ENCODE data around the gene MAP4.
"Not testable (repeated sequence)": the region's sequence is repeated elsewhere in the genome, so short reads cannot be mapped to it uniquely, and the experiment has no call there.

Gene MAP4

DNA sequence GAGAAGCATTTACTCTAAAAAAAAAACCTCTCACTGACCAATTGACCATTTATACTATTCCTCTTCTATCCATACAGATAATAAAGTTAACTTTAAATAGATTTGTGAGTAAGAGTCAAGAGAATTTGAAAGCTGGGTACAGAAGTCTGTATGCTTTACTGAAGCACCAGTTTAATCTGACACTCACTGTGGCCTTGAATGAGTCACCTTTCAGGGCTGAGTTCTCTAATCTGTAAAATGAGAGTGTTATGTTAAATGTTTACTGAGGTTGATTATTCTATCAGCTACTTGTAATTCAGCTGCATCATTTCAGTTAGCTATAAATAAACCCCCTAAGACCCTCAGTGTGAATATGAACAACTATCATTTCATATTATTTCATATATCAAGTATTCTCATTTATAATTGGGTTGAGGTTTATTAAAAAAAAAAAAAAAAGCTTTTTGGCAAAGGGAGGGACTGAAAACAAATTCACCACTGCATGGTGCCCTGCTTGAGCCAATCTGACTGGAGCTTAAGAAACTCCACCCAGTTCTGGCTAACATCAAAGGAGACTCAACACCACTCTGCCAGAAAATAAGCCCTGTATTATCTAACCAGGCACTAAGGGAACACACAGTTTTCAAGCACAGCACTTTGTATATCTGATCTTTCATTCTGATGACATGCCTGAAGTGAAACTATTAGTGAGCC lies 2.8 kb downstream of the MAP4 start:
- DNase-seq (ENCODE audit: low spot score), result peak; percentile 50

DNA sequence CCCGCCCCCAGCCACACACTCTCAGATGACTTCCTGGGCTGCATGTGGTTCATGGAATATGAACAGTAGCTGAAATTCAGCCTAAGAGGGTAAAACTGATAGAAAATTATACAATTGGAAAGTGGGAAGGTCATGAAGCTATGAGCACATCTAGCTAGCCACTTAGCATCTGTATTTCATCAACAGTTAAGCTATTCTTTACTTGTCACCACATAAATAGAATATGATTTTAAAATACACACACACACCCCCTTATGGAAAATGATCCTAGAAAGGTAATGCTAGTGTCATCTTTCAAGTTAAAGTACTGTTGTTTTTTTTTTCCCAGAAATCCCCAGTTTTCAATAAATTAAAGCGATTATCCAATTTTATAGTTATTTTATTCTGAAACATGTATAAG lies 3.6 kb downstream of the MAP4 start:
- no peak for DNase-seq (ENCODE audit: low spot score)

DNA sequence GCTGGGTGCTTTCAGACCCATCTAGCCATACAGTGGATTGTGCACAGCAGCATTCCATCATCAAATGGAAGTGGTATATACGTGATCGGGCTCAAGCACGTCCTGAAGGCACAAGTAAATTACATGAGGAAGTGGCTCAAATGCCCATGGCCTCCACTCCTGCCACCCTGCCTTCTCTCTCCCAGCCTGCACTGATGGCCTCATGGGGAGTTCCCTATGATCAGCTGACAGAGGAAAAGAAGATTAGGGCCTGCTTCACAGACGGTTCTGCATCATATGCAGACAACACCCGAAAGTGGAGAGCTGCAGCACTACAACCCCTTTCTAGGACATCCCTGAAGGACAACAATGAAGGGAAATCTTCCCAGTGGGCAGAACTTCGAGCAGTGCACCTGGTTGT lies 8.2 kb downstream of the MAP4 start:
- DNase-seq (ENCODE audit: low spot score), result not testable (repeated sequence)

DNA sequence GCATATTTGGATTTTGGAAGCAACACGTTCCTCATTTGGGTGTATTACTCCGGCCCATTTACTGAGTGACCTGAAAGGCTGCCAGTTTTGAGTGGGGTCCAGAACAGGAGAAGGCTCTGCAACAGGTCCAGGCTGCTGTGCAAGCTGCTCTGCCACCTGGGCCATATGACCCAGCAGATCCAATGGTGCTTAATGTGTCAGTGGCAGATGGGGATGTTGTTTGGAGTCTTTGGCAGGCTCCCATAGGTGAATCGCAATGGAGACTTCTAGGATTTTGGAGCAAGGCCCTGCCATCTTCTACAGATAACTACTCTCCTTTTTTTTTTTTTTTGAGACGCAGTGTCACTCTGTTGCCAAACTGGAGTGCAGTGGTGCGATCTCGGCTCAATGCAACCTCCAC lies 8.9 kb downstream of the MAP4 start:
- DNase-seq (ENCODE audit: low spot score), result not testable (repeated sequence)

DNA sequence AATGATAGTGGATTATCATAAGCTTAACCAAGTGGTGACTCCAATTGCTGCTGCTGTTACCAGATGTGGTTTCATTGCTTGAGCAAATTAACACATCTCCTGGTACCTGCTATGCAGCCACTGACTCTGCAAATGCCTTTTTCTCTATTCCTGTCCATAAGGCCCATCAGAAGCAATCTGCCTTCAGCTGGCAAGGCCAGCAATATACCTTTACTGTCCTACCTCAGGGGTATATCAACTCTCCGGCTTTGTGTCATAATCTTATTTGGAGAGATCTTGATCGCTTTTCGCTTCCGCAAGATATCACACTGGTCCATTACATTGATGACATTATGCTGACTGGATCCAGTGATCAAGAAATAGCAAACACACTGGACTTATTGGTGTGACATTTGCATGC lies 9.4 kb downstream of the MAP4 start:
- DNase-seq (ENCODE audit: low spot score), result not testable (repeated sequence)

DNA sequence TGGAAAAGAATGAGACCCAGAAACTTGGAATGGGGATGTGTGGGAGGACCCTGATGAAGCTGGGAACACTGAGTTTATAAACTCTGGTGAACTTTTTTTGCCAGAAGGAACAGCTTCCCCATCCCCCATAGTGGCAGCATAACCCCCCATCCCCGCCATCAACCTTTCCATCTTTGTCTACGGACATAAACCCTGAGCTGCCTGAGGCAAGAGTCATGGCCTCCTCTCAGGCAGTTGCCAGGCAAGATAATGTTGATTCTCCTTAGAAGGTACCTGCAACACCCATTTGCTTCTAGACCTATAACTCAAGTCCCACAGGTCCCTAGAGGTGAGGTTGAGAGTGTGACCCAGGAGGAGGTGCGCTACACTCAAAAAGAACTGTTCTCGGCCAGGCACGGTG lies 11.5 kb downstream of the MAP4 start:
- DNase-seq (ENCODE audit: low spot score), result no peak

DNA sequence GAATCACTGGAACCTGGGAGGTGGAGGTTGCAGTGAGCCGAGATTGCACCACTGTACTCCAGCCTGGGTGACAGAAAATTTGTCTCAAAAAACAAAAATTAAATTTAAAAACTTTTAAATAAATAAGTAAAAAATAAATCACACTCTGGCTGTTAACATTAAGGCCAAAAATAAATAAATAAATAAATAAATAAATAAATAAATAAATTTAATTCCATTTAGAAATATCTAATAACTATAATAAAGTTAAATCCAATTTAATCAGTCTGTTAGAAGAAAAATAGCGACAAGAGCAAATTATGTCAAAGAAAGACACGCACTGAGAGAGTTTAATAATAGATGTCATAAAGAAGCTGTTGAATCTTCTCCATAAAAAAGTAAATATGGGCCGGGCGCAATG lies 13.4 kb downstream of the MAP4 start:
- no peak for DNase-seq (ENCODE audit: low spot score)

DNA sequence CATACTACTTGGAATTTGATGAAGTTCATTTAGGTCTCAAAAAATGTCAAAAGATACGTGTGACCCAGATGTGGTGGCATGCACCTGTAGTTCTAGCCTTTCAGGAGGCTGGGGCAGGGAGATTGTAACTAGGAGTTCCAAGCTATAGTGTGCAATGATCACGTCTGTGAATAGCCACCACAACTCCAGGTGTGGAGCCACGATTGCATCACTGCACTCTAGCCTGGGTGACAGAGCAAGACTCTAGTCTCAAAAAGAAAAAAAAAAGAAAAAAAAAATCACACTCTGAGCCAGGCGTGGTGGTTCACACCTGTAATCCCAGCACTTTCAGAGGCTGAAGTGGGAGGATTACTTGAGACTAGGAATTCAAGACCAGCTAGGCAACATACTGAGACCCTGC lies 14.2 kb downstream of the MAP4 start:
- DNase-seq (ENCODE audit: low spot score), result no peak

DNA sequence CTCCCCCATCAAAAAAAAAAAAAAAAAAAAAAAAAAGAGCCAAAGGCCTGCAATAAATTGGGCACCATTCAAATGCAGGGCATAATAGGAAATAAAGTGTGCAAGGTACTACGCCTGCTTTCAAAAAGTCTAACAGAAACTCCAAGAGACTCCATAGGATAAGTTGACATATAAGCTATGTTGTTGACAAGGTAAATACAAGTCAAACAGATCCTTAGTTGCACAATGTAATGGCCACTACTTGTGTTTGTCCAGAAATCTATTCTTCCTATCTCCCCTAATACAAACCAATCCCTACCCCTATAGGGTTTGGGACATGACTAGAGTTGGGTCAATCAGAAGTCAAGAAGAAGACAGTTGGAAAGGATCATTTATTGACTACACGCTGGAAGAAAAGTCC lies 16.0 kb downstream of the MAP4 start:
- no peak for DNase-seq (ENCODE audit: low spot score)

DNA sequence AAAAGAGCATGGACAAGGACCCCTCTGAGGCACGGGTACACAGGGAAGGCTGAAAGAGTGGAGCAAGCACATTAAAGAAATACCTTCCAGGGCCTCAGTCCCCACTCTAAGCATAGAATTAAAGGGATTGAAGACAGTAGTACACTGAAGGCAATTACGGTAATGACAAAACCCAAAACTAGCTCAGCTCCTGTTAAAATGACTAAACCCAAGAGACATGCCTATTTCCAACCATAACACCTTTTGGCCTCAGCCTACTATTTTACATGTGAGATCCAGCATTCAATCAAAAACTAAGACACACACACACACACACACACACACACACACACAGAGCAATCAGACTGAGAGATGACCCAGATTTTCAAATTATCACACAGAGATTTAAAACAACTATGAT lies 19.8 kb downstream of the MAP4 start:
- no peak for DNase-seq (ENCODE audit: low spot score)

DNA sequence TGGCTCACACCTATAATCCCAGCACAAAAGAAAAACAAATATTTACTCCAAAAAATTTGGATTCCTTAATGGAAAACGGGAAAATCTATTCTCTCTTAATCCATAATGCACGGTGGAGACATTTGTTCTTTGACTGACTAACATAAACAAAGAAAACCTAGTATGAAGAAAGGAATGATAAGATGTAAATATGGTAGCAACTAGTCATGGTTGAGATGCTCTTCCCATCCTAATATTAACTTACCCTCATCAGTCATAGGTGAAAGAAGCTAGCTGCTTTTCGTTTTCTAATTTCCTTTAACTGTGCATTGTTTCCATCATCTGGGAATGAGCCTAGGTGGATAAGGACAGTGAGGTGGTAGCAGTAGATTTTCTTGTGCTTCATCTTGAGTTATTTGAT lies 22.0 kb downstream of the MAP4 start:
- no peak for DNase-seq (ENCODE audit: low spot score)

DNA sequence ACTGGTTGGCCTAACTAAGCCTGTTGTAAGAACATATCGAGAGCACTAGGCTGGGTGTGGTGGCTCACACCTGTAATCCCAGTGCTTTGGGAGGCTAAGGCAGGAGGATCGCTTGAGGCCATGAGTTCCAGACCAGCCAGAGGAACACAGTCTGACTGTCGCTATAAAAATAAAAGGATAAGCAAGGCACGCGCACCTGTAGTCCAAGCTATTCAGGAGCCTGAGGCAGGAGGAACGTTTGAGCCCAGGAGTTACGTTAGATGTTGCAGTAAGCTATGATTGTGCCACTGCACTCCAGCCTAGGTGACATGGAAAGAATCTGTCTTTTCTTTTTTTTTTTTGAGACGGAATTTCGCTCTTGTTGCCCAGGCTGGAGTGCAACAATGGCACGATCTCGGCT lies 24.9 kb downstream of the MAP4 start:
- no peak for DNase-seq (ENCODE audit: low spot score)

DNA sequence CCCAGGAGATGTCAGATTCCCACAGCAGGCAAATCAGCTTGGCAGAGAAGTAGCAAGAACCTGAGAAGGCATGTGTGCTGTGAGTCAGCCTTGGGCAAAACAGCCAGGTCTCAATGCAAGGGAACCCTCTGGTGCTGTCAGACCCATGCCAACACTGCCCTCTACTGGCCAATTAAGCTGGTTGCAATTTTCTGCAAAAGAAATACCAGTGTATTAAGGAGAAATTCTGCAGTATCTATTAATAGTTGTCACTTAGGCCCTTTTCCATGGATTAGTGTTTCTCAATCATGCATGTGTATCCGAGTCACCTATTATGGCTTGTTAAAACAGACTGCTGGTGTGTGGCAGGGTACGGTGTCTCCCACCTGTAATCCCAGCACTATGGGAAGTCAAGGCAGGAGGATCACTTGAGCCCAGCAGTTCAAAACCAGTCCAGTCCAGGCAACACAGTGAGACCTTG lies 26.2 kb downstream of the MAP4 start:
- peak; percentile 74 for DNase-seq (ENCODE audit: low spot score)

DNA sequence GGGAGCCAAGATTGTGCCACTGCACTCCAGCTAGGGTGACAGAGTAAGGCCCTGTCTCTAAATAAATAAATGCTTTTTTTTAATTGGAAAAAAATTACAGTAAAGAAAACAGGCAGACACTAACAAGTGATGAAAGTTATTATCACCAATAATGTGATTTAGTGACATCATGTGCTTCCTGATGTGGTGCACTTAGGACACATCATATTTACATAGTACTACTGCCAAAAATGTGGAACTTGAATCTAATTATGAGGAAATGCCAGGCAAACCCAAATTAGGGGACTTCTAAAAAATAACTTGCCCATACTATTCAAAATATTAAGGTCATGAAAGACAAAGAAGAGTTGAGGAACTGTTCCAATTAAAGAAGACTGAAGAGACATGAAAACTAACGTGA lies 30.8 kb downstream of the MAP4 start:
- no peak for DNase-seq (ENCODE audit: low spot score)

DNA sequence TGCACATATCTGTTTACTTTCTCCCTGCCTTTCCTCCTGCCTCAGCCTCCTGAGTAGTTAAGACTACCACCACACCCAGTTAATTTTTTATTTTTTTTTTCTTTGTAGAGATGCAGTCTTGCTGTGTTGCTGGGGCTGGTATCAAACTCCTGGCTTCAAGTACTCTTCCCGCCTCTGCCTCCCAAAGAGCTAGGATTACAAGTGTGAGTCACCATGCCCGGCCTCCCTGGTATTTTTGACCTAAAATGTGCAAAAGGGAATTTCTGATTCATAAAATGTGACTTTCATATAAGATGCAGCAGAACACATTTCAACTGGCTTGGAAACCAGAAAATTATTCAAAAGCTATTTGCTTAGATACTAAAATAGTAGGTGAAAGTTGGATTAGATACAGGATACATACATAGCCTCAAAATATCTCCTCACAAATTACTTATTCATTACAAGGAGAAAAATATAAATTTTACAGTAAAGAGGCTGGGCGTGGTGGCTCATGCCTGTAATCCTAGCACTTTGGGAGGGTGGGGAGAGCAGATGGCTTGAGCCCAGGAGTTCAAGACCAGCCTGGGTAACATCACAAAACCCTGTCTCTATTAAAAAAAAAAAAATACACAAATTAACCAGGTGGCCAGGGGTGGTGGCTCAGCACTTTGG lies 32.0 kb downstream of the MAP4 start:
- DNase-seq (ENCODE audit: low spot score), result peak; percentile 22

DNA sequence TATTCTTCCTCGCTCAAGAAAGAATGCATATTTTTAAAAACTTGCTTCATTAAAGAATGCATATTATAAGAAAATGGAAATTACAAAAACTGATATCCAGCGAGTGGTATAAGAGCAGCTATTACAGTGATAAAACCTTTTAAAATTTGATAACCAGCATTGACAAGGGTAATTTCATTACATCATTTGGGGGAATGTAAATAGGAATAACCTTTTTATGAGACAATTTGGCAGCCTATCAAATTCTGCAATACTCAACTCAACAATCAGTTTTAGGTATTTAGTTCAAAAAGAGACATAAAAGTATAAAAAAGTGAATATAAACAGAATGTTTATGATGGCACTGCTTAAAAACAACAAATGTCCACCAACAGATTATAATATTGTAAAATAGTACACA lies 35.4 kb downstream of the MAP4 start:
- no peak for DNase-seq (ENCODE audit: low spot score)

DNA sequence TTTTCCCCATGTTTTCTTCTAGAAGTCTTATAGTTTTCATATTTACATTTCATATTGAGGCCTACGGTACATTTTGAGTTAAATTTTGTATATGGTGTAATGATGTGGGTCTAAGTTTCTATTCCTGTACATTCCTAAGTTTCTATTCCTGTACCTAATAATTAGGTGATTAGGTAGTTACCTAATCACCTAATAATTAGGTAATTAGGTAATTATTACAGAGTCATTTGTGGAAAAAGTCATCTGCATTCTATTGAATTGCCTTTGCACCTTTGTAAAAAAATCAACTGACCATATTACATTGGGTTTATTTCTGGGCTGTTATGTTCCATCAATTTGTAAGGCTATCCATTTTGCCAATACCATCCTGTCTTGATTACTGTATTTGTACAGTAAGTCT lies 37.1 kb downstream of the MAP4 start:
- no peak for DNase-seq (ENCODE audit: low spot score)

DNA sequence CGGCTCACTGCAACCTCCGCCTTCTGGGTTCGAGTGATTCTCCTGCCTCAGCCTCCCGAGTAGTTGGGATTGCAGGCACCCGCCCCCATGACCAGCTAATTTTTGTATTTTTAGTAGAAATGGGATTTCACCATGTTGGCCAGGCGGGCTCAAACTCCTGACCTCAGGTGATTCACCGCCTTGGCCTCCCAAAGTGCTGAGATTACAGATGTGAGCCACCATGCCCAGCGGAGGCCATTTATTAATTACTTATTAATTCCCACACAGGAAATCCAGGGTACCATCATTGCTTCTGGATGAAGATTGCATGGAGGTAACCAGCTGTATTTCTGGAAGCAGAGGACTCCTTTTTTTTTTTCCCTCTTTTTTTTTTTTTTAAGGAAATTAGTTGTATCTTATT lies 37.8 kb downstream of the MAP4 start:
- no peak for DNase-seq (ENCODE audit: low spot score)

DNA sequence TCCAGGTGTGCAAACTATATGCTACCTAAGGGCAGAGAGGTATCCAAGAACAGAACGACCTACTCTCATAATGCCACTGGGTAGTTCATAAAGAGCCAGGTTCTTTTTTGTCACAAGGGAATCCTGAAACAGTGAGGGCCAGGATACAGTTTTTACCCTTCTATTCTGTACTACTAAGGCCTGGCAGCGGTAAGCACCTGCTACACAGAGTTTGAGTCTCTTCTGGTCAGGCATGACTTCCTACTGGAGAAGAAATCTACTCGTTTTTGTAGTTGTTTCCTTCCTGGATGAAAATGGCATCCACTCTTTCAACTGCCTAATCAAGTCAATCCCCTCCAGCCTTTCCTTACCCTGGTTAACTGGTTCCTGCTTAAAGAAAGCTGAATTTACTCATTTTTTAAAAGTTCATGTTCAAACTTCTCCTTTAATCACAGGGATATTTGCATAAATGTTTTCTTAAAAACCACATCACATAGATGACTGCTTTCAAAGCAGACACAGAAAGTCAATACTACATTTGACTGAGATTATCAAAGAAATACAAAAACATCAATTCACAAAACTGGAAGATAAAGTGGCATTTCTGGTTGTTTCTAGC lies 40.0 kb downstream of the MAP4 start:
- no peak for DNase-seq (ENCODE audit: low spot score)

DNA sequence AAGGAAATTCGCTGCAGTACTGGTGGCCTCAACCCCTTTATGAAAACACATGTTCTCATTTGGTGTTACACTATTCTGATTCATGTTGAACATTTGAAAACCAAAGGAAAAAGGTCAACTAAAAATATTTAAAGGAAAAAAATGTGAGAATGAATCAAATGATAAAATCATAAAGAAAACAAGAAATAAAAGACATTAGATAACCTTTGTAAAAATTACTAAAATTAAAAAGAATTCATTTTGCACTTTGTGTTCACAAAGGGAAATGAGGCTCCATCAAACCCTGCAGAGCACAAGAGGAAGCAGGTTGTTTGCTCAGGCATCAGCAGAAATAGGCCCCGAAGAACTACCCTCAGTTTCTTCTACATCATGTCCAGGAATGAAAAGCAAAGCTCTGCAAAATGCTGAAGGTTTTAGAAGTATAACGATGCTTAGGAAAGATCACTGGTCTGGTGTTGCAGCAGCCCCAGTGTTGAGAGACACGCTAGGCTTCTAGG lies 41.2 kb downstream of the MAP4 start:
- DNase-seq (ENCODE audit: low spot score), result no peak

DNA sequence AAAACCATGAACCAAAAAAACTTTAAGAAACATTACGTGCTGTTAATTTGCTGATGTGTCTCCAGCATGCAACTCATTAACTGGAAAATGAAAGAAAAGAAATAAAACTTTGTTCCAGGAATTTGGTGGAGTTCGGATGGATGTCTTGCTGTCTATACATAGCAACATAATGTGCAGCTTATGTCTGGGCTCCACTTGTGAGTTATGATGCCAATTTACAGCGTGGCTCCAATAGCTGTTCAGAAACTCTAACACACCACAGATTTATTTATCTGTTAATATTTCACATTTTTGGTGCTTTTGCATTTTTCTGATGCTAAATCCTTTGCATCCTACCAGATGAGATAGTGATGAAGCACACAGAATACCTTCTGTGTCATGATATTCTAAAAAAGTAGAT lies 45.1 kb downstream of the MAP4 start:
- DNase-seq (ENCODE audit: low spot score), result no peak

DNA sequence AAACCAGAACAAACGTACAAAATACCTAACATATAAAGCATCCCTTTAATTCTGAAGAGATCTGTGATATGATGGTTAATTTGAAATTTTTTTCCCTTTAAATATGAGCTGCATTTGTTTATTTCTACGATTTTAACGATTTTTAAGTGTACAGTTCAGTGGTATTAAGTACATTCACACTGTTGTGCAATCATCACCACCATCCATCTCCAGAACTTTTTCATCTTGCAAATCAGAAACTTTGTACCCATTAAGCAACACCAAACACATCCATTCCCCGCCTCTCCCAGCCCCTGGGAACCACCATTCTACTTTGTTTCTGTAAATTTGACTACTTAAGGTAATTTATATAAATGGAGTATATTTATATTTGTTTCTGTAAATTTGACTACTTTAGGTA lies 51.5 kb downstream of the MAP4 start:
- no peak for DNase-seq (ENCODE audit: low spot score)

DNA sequence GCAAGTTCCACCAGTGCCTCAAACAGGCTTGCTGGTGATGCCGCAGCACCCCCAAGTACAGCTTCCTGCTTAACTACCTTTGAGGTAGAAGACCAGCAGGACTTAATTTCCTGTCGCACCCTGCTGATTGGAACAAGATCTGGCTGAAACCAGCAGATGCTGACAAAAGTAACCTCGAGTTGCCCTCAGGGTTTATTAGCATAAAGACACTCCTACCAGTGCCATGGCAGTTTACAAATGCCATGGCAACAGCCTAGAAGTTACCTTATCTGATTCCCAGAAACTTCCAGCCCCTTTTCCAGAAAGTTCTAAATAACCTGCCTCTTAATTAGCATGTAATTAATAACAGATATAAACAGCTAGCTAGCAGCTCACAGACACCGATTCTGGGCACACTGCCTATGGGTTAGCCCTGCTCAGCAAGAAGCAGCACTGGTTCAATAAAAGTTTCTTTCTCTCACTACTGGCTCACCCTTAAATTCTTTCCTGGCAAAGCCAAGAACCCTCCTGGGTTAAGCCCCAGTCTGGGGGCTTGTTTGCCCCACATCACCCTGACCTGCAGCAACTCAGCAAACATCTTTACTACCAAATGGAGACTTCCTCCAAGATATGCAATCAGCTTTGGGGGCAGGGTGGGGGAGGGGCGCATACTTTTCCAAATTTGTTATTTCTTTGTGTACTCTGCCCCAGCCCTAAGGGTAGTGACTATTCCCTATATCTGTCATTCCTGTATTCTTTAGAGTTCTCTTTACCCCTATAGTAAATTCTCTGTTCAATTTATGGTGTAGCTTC lies 54.2 kb downstream of the MAP4 start:
- DNase-seq (ENCODE audit: low spot score), result no peak
